H9 (cell line): ENCODE measurements around the gene MRPS18A. TPM values are rescaled to one million over a fixed set of nuclear protein-coding genes. Genes with fewer than 3 reads are reported as not detected.

Experiments used
- DNase-seq: peaks from one replicate; pipeline ENCODE4 v3.0.0-alpha.2; 2017
- H2AFZ ChIP-seq: one replicate; pipeline ENCODE4 v1.6.1; 2013; ENCODE audit warnings: mild to moderate bottlenecking, low read length, control low read depth, moderate library complexity
- H2AK5ac ChIP-seq: 2 replicates; pipeline ENCODE4 v1.6.1; 2013; ENCODE audit warnings: low read length, control low read depth, mixed read lengths; ENCODE audit not compliant: insufficient read length
- H2BK120ac ChIP-seq: one replicate; pipeline ENCODE4 v1.6.1; 2013; ENCODE audit warnings: low read depth, mild to moderate bottlenecking, low read length, control low read depth, inconsistent platforms; ENCODE audit not compliant: poor library complexity, severe bottlenecking
- H2BK12ac ChIP-seq: 2 replicates; pipeline ENCODE4 v1.6.1; 2013; ENCODE audit warnings: low read length, control low read depth, mixed read lengths, low read depth; ENCODE audit not compliant: insufficient read length
- H2BK15ac ChIP-seq: 2 replicates; pipeline ENCODE4 v1.6.1; 2013; ENCODE audit warnings: low read depth, low read length, control low read depth
- H2BK20ac ChIP-seq: one replicate; pipeline ENCODE4 v1.6.1; 2013; ENCODE audit warnings: low read depth, mild to moderate bottlenecking, low read length, control low read depth, inconsistent platforms; ENCODE audit not compliant: poor library complexity, severe bottlenecking
- H2BK5ac ChIP-seq: 2 replicates; pipeline ENCODE4 v1.6.1; 2013; ENCODE audit warnings: low read length, control low read depth, mixed read lengths; ENCODE audit not compliant: insufficient read length
- H3K14ac ChIP-seq: 2 replicates; pipeline ENCODE4 v1.6.1; 2013; ENCODE audit warnings: low read length, control low read depth; ENCODE audit not compliant: insufficient read depth
- H3K18ac ChIP-seq: 2 replicates; pipeline ENCODE4 v1.6.1; 2013; ENCODE audit warnings: low read depth, mild to moderate bottlenecking, mixed read lengths, low read length, control low read depth; ENCODE audit not compliant: insufficient read length
- H3K23ac ChIP-seq: 2 replicates; pipeline ENCODE4 v1.6.1; 2013; ENCODE audit warnings: low read length, control low read depth, mixed read lengths, low read depth; ENCODE audit not compliant: insufficient read length
- H3K23me2 ChIP-seq: 2 replicates; pipeline ENCODE4 v1.6.1; 2013; ENCODE audit warnings: low read depth, mild to moderate bottlenecking, mixed read lengths, low read length, control low read depth; ENCODE audit not compliant: insufficient read length, poor library complexity, severe bottlenecking
- H3K27ac ChIP-seq: 2 replicates; pipeline ENCODE4 v1.5.1; 2013; ENCODE audit warnings: low read length, control low read depth, mixed read lengths, low read depth; ENCODE audit not compliant: insufficient read length
- H3K27me3 ChIP-seq: 2 replicates; pipeline ENCODE4 v1.6.1; 2013; ENCODE audit warnings: low read length, control low read depth, inconsistent platforms; ENCODE audit not compliant: insufficient read depth
- H3K4ac ChIP-seq: 2 replicates; pipeline ENCODE4 v1.6.1; 2013; ENCODE audit warnings: low read depth, mild to moderate bottlenecking, control low read depth, inconsistent platforms, low read length, moderate library complexity
- H3K4me1 ChIP-seq: 2 replicates; pipeline ENCODE4 v1.6.1; 2013; ENCODE audit warnings: low read length, control low read depth, inconsistent platforms; ENCODE audit not compliant: insufficient read depth
- H3K4me2 ChIP-seq: 2 replicates; pipeline ENCODE4 v1.6.1; 2013; ENCODE audit warnings: low read length, control low read depth, mixed read lengths; ENCODE audit not compliant: insufficient read length, insufficient read depth
- H3K56ac ChIP-seq: 2 replicates; pipeline ENCODE4 v1.6.1; 2013; ENCODE audit warnings: low read depth, mild to moderate bottlenecking, mixed read lengths, low read length, control low read depth; ENCODE audit not compliant: insufficient read length
- H3K79me1 ChIP-seq: 2 replicates; pipeline ENCODE4 v1.6.1; 2013; ENCODE audit warnings: low read depth, mild to moderate bottlenecking, moderate library complexity, low read length, control low read depth, inconsistent platforms; ENCODE audit not compliant: insufficient read depth, poor library complexity, severe bottlenecking
- H3K79me2 ChIP-seq: 2 replicates; pipeline ENCODE4 v1.6.1; 2013; ENCODE audit warnings: low read length, control low read depth, inconsistent platforms; ENCODE audit not compliant: insufficient read depth
- H3K9ac ChIP-seq: 2 replicates; pipeline ENCODE4 v1.6.1; 2013; ENCODE audit warnings: low read length, control low read depth, mixed read lengths; ENCODE audit not compliant: insufficient read length; ENCODE audit errors: extremely low read depth
- H3K9me3 ChIP-seq: one replicate; pipeline ENCODE4 v1.6.1; 2013; ENCODE audit warnings: low read depth, low read length, inconsistent platforms; ENCODE audit not compliant: control insufficient read depth
- H3T11ph ChIP-seq: one replicate; pipeline ENCODE4 v1.6.1; 2013; ENCODE audit warnings: mild to moderate bottlenecking, low read length, control low read depth, inconsistent platforms
- H4K20me1 ChIP-seq: one replicate; pipeline ENCODE4 v1.6.1; 2013; ENCODE audit not compliant: control insufficient read depth, insufficient read length, insufficient read depth
- H4K5ac ChIP-seq: 2 replicates; pipeline ENCODE4 v1.6.1; 2013; ENCODE audit warnings: low read depth, mild to moderate bottlenecking, mixed read lengths, low read length, control low read depth; ENCODE audit not compliant: insufficient read length
- H4K8ac ChIP-seq: replicated peaks from 2 replicates; pipeline ENCODE4 v1.6.1; 2013; ENCODE audit warnings: low read length, control low read depth, mixed read lengths, low read depth; ENCODE audit not compliant: insufficient read length
- H4K91ac ChIP-seq: 2 replicates; pipeline ENCODE4 v1.6.1; 2013; ENCODE audit warnings: low read depth, mild to moderate bottlenecking, moderate library complexity, mixed read lengths, low read length, control low read depth; ENCODE audit not compliant: insufficient read length
- H3K27ac Mint-ChIP-seq, 3 experiments: 2 replicates in 2 of 3; 3 replicates in 1 of 3; pipeline ENCODE4 v1.8.0; 2020 to 2021; ENCODE audit warnings: mixed read lengths in 3 of 3, mild to moderate bottlenecking in 1 of 3, moderate library complexity in 1 of 3
- H3K27me3 Mint-ChIP-seq: 2 replicates; pipeline ENCODE4 v1.8.0; 2021; ENCODE audit warnings: low read depth, mild to moderate bottlenecking, moderate library complexity, mixed read lengths
- H3K36me3 Mint-ChIP-seq, 3 experiments: 2 replicates in 2 of 3; 3 replicates in 1 of 3; pipeline ENCODE4 v1.8.0; 2020 to 2021; ENCODE audit warnings: low read depth in 3 of 3, mixed read lengths in 3 of 3; ENCODE audit not compliant: insufficient read depth in 1 of 3
- H3K4me1 Mint-ChIP-seq, 2 experiments: 2 replicates each; pipeline ENCODE4 v1.8.0; 2020; ENCODE audit warnings: mixed read lengths in 2 of 2
- H3K4me3 Mint-ChIP-seq, 2 experiments: 2 replicates in 1 of 2; 3 replicates in 1 of 2; pipeline ENCODE4 v1.8.0; 2020 to 2021; ENCODE audit warnings: mild to moderate bottlenecking in 2 of 2, mixed read lengths in 2 of 2, moderate library complexity in 1 of 2
- H3K9me3 Mint-ChIP-seq, 2 experiments: 2 replicates in 1 of 2; 3 replicates in 1 of 2; pipeline ENCODE4 v1.8.0; 2020; ENCODE audit warnings: mild to moderate bottlenecking in 2 of 2, mixed read lengths in 2 of 2, moderate library complexity in 1 of 2
- WGBS: extraction: QIAGEN DNeasy Blood & Tissue Kit; methylation state at CpG from one replicate; pipeline ENCODE4 v1.1.7; 2013; ENCODE audit warnings: missing lambda C conversion rate, low lambda C conversion rate, mixed read lengths; ENCODE audit not compliant: insufficient read length; ENCODE audit errors: extremely low coverage; 5-methylcytosine and 5-hydroxymethylcytosine counted together
- total RNA-seq: library from RNA; stranded (reverse); gene quantifications from 2 replicates; pipeline ENCODE4 v1.2.1, GENCODE V29; 2021
- TF ChIP-seq, protein P1 (sequence below): fragments of 200-600 bp; sonication (generic); conservative IDR thresholded peaks from 3 replicates; pipeline ENCODE4 v1.8.0; 2021; ENCODE audit warnings: antibody characterized with exemption, mild to moderate bottlenecking

The MRPS18A gene
- total RNA-seq, 1 experiment from 2014 or later = 65.1 TPM

DNA sequence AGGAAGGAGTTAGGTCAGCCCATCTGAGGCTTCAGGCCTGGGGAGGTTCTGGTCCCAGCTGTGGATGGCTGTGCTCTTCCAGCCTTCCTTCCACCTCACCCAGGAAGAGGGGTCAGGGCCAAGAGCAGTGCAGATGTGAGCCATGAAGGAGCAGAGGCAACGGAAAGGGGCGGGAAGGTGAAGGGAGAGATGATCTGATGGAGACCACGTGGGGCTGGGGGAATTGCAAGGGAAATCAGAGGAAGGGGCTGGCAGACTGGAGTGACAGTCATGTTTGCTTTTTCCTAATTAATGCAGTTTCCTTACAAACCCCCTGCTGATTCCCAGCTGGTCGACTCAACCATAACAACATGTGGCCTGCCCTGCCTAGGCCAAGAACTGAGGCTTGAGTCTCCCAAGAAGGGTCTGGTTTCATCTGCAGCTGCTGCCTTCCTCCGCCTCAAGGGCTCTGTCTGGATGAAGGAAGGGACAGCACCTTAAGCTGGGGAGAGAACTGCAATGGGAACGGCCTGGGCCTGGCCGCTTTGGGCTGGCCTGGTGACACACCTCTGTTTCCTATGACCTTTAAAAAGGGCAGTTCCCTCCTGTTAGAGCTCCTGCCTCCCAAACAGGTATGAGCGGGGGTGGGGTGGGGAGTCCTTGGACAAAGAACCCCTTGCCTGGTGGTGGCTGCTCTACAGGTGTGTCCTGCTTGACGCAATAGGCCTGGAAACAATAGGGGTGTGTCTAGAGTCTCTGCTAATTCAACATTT, 7.8 kb upstream of the MRPS18A start:
- Histone ChIP-seq H3K14ac (peak overlapping the region; percentile 71), H2BK120ac (no peak overlapping the region), H2BK15ac (no peak overlapping the region), H3K9ac (no peak overlapping the region), H3K79me1 (no peaks in the 10 kb centered on the region), H3K79me2 (no peaks in the 10 kb centered on the region), H4K91ac (no peak overlapping the region), H3K4me1 (peaks cover 18% of the 10 kb centered on the region; the same call in 1 of the 2 replicates), H2BK20ac (no peak overlapping the region), H2AFZ (no peak overlapping the region), H3K27me3 (no peaks in the 10 kb centered on the region), H2BK12ac (peak overlapping the region; percentile 85), H3K23me2 (no peaks in the 10 kb centered on the region), H2BK5ac (no peak overlapping the region), H3K56ac (no peak overlapping the region), H4K8ac (no peak overlapping the region), H3T11ph (no peak overlapping the region), H3K27ac (no peak overlapping the region), H3K4me2 (no peak overlapping the region), H3K23ac (no peak overlapping the region), H4K20me1 (no peaks in the 10 kb centered on the region), H2AK5ac (no peak overlapping the region), H3K18ac (peak overlapping the region; percentile 68), H4K5ac (no peak overlapping the region), H3K4ac (no peak overlapping the region), H3K9me3 (no peaks in the 10 kb centered on the region)
- H3K27me3 Mint-ChIP-seq = no peaks in the 10 kb centered on the region; the same call in 1 of the 2 replicates
- H3K4me3 Mint-ChIP-seq = peak overlapping the region in 1 of 2 experiments; percentile 60; a peak in 2 of 5 replicates
- no CpG with 5 or more reads among the region's 9 CpGs for WGBS
- no peaks in the 10 kb centered on the region for H3K9me3 Mint-ChIP-seq
- no peaks in the 10 kb centered on the region for H3K36me3 Mint-ChIP-seq
- peak; percentile 50 for DNase-seq
- H3K4me1 Mint-ChIP-seq = peaks cover 35 to 41% of the 10 kb centered on the region in 2 experiments
- H3K27ac Mint-ChIP-seq = peak overlapping the region; percentile 0 to 80 (median 37); a peak in 6 of 7 replicates
- TF ChIP-seq, protein P1, sequence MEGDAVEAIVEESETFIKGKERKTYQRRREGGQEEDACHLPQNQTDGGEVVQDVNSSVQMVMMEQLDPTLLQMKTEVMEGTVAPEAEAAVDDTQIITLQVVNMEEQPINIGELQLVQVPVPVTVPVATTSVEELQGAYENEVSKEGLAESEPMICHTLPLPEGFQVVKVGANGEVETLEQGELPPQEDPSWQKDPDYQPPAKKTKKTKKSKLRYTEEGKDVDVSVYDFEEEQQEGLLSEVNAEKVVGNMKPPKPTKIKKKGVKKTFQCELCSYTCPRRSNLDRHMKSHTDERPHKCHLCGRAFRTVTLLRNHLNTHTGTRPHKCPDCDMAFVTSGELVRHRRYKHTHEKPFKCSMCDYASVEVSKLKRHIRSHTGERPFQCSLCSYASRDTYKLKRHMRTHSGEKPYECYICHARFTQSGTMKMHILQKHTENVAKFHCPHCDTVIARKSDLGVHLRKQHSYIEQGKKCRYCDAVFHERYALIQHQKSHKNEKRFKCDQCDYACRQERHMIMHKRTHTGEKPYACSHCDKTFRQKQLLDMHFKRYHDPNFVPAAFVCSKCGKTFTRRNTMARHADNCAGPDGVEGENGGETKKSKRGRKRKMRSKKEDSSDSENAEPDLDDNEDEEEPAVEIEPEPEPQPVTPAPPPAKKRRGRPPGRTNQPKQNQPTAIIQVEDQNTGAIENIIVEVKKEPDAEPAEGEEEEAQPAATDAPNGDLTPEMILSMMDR = no peak
